Measurements from ENCODE around the gene SP4.

SP4 gene

DNA sequence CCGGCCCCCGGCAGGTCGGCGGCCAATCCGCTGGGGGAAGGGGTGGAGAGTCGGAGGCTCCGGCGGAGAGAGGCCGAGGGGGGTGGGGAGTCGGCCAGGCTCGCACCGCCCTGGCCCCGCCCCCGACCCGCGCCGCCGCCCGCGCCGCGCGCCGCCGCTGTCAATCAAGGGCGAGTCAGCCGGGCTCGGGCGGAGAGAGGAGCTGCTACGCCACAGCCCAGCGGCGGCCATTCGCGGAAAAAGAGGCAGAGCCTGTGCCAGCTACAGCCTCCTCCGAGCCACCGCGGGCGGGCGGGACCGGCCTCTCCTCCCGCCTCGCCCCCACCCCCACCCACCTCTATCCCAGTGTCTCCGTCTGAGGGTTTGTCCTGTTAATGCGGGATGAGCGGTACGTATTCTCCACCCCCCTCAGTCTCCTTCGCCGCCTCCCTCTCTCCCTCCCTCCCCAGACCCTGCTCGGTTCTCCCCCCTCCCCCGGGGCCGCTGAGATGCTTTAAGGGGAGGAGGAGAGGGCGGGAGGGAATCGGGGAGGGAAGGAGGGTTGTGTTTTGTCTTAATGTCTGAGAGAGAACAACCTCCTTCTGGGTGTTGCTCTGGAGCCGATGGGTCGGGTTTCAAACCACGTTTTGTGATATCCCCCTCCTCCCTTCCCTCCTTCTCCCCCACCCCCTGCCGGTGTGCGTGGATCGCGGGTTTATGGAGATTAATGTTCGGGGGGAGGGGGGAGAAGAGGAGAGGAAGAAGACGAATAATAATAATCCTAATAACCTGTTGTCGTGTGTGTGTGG is at the start of gene SP4:
TSS of gene SP4 (plus strand) at position 213 of the 788 bp plus-strand sequence. CDS start at position 382, 169 bp downstream.
- TF ChIP-seq CTCF (conservative IDR thresholded peaks at IDR 0.05; ENCODE audit: low read depth, low read length): peak; percentile 1
- H3K4me3 ChIP-seq (ENCODE audit: low read length): peak within 1 kb of the TSS; percentile 88
- DNase-seq (ENCODE audit: low read depth): peak; percentile 60

DNA sequence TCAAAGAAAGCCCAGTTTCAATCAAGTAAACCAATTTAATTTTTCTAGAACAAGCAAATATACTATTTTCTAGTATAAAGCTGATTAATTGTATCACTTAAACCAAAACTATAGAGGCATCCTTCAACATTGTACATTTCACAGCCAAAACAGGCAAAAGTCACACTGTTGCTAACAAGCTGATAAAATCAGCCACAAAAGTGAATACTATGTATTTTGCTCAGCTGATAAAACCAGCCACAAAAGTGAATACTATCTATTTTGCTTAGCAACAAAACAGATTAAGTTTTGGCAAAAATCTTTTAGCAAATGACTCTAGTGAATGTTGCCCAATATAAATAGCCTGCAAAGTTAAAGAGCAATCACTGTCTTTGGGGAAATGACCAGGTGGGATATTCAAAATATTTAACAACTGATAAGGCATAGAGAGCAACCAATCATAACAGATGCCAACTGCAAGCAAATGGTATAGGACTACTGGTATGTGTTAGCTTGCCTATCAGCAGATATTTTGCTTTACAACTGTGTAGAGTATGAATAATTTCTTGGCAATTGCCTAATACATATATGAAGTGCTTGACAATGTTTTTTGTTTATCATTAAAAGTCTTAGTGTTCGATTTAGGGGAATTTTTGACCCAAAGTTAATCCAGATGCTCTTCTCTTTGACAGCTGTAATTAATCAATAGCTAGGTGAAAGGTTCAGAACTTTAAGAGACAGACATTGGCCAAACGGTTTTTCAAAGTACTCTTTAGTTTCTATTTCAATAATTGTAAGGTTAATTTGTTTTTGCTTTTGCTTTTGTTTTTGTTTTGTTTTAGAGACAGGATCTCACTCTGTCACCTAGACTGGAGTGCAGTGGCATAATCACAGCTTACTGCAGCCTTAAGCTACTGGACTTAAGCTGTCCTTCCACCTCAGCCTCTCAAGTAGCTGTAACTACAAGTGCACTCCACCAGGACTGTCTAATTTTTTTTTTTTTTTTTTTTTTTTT is 44.4 kb upstream of the SP4 start:
- DNase-seq (ENCODE audit: low read depth): no peak
- no peak for TF ChIP-seq CTCF (conservative IDR thresholded peaks at IDR 0.05; ENCODE audit: low read depth, low read length)

GRCh38 chr7:21393937-21394336 is 33.9 kb upstream of the SP4 start:
- no peak for DNase-seq (ENCODE audit: low read depth)
- no peak for TF ChIP-seq CTCF (conservative IDR thresholded peaks at IDR 0.05; ENCODE audit: low read depth, low read length)
- H3K4me3 ChIP-seq (ENCODE audit: low read length): no peak overlapping the region

More for the DNA sequence above, 44.4 kb upstream of the SP4 start:
- no peak overlapping the region for H3K4me3 ChIP-seq (ENCODE audit: low read length)

DNA sequence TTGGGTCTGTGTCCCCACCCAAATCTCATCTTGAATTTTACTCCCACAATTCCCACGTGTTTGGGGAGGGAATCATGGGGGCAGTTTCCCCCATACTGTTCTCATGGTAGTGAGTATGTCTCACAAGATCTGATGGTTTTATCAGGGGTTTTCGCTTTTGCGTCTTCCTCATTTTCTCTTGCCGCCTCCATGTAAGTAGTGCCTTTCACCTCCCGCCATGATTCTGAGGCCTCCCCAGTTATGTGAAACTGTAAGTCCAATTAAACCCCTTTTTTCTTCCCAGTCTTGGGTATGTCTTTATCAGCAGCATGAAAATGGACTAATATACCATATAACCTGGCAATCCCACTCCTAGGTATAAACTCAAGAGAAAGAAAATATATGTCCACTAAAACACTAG is 25.9 kb upstream of the SP4 start:
- DNase-seq (ENCODE audit: low read depth): no peak
- TF ChIP-seq CTCF (conservative IDR thresholded peaks at IDR 0.05; ENCODE audit: low read depth, low read length): no peak
- H3K4me3 ChIP-seq (ENCODE audit: low read length): no peak overlapping the region

DNA sequence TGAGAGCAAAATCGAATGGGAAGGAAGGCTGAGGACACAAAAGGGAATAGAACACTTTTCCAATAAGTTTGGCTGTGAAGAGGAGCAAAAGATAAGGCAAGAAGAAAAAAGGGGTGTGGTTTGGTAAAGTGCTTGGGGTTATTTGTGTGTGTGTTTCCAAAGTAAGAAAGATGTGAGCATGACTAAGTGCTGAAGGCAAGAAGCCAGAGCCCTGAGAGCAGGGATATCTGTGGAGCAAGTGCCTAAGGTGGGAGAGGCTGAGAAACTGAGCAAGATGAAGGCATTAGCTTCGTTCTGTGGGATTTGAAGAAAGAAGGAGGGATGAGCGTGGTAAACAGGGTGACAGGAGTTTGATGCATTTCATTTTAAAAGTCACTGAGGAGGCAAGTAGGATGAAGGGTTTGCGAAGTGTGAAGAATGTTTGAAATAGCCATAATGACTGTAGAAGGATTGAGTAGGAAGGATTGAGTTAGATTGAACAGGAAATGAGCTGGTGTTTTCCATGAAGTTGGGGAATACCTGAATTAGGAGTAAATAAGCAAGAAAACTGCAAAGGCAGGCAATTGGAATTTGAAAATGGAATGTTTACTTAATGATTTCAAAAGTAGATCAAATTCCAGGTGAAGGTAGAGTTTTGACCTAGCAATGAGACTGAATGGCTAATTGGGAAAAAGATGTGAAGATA is 19.9 kb upstream of the SP4 start:
- no peak for DNase-seq (ENCODE audit: low read depth)
- TF ChIP-seq CTCF (conservative IDR thresholded peaks at IDR 0.05; ENCODE audit: low read depth, low read length): no peak
- H3K4me3 ChIP-seq (ENCODE audit: low read length): no peak overlapping the region

GRCh38 chr7:21408481-21408820 is 19.4 kb upstream of the SP4 start:
- no peak for TF ChIP-seq CTCF (conservative IDR thresholded peaks at IDR 0.05; ENCODE audit: low read depth, low read length)
- no peak overlapping the region for H3K4me3 ChIP-seq (ENCODE audit: low read length)
- no peak for DNase-seq (ENCODE audit: low read depth)
